Fibroblast of skin of back (primary cell): ENCODE data around the gene ZNF462.

Experiments
- DNase-seq: peaks from one replicate; pipeline ENCODE4 v3.0.0-alpha.2; 2013

Gene ZNF462

DNA sequence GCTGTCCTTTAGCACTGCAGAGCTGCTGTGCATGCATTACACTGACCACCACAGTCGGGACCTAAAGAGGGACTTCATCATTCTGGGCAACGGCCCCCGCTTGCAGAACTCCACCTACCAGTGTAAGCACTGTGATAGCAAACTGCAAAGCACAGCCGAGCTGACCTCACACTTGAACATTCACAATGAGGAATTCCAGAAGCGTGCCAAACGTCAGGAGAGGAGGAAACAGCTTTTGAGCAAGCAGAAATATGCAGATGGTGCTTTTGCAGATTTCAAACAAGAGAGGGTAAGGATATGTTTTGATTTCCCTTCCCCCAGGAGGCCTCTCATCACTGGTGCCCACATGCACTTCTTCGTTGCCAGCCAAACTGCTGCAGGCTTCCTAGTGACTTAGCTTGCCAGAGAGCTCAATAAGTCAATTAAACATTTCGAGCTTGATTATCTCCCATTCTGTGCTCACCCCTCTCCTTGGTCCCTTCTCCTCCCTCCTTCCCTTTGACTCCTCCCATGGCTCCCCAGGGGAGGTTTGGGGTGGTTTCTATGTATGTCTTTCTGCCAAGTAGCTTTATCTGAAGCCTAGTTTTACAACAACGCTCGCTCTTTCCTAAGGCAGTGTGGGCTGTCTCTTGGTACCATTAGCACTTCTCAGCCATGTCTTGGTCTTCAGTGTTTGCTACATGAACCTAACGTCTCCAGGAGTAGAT is 66.7 kb downstream of the ZNF462 start:
- DNase-seq = peak; percentile 68

DNA sequence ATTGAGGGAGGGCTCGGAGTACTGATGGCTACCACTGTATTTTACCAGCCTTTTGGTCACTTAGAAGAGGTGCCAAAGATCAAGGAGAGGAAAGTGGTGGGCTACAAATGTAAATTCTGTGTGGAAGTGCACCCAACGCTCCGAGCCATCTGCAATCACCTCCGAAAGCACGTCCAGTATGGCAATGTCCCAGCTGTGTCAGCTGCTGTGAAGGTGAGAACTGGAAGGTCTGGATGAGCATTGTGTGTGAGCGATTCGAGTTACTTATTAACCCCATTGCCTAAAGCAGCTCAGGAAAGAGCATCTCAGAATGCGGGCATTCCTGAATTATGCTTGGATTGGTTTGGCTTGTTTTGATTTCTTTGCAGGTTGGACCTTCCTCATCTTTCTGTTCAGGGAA is 67.5 kb downstream of the ZNF462 start:
- no peak for DNase-seq

DNA sequence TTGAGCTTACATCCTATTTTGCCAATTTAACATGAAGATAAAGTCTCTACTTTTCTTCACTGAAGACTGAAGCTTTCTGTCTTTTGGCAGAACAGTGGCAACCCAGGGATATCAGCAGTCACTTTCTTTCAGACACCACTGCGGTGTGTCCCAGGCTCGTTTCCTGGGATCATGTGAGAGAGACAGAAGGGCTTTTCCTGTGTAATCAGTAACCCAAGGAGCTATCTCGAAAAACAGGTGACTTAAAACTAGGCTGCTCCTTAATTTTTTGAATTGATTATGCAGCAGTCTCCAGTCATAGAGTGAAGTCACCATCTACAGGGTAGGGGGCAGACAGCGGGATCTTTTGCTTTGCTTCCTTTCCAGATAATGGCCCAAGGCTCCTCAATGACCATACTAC is 68.5 kb downstream of the ZNF462 start:
- no peak for DNase-seq

DNA sequence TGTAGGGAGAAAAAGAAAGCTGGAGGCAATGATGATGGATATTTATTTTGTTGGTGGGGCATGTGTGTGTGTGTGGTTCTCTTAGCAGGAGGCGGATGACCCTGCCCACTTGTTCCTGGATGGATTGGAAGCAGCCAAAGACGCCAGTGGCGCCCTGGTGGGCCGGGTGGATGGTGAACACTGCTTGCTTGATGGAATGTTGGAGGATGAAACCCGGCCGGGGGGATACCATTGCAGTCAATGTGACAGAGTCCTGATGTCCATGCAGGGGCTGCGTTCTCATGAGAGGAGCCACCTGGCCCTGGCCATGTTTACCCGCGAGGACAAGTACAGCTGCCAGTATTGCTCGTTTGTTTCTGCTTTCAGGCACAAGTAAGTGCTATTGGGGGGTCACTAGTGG is 69.2 kb downstream of the ZNF462 start:
- DNase-seq = no peak

DNA sequence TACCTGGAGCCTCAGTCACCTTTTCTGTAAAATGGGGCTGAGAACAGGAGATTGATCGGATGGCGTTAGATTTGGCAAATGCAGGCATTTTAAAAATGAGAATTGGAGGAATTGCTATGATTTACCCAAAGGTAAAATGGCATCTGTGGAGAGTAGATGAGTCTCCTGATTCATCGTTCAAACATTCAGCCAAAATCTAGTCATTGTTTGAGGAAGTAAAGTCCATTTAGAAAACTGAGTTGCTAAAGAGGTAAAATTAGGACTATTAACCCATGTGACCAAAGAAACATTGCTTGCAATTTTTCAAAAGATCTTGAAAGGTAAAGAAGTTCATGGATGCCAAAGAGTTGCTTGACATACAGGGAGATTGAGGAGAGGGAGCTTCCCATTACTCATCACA is 69.7 kb downstream of the ZNF462 start:
- DNase-seq = no peak

DNA sequence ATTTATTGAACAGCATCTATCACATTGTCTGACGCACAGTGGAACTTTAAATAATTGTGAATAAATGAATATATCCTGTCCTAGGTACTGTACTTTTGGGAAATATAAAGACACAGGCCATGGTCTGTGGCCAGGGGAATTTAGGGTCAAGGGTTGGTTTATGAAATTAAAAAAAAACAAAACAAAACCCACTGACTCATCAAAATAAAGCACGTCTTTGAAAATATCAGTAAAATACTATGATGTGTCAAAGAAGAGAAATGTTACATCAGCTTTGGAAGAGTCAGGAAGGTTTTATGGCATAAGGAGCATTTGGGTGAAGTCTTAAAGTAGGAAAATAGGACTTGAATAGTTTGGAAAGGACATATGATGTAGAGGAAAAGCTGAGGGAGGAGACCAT is 70.5 kb downstream of the ZNF462 start:
- no peak for DNase-seq

DNA sequence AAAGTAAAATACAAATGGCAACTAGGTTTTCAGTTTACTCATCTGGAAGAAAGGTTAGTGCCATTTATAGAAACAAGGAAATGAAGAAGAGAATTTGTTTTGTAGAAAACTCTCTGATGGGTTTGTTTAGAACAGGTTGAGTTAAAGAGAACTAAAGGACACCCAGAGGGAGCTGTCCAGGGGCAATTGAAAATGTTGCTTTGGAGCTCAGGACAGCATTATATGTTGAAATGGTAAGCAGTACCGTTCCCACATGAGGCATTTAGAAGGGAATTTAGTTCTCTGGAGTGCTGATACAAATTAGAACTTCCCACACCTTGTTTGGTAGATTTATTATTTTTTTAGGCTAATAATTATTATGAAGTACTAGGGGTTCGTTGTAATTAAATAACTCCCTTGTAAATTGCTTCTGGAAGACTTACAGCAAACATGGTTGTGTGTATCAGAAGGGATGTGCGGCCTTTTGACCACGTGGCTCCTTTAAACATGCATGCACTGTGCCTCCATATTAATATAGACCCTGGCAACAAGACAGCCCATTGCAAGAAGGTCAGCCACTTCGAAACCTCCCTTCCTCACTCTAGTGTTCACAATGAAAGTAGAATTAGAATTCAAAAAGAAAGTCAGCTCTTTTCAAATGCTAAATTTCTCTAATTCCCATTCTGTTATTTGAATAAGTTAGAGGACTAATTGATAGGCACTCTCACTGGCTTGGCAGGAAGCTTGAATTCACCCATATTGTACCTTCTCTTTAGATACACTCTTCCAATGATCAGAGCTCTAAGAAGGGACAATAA is 71.7 kb downstream of the ZNF462 start:
- no peak for DNase-seq

DNA sequence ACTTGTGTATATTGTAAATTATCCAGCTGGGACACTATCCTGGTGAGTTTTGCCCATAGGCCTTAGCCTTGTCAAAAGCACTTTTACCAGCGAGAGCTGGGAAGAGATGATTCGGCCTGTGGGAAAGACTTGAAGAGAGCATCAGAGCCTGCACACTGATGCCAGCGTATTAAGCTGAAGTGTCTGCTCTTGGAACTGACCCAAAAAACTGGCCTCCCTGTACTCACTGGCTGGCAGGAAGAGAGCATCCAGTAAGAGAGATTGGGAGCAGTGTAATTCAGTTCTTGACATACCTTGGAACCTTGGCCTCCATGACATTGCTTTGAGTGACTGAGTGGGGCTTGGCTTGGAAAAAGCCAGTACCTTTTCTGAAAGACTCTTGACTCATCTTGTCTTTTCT is 73.7 kb downstream of the ZNF462 start:
- DNase-seq = no peak

DNA sequence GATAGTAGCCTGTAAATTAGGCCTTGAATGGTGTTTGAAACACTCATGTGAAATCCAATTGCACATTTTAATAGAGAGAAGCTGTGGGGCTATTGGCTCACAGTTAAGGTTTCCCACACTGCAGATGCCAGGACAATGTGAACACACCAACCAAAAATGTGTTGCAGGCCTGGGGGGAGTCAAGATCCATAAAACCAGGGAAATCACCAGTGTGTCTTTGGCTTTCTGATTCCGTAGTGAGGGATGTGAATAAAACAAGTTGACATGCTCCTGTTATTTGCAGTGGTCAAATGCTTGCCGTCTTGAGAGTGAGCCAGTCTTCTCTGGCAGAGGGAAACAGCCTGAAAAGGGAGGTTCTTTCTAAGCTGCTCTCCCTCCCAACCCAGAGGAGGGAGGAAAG is 79.0 kb downstream of the ZNF462 start:
- no peak for DNase-seq

DNA sequence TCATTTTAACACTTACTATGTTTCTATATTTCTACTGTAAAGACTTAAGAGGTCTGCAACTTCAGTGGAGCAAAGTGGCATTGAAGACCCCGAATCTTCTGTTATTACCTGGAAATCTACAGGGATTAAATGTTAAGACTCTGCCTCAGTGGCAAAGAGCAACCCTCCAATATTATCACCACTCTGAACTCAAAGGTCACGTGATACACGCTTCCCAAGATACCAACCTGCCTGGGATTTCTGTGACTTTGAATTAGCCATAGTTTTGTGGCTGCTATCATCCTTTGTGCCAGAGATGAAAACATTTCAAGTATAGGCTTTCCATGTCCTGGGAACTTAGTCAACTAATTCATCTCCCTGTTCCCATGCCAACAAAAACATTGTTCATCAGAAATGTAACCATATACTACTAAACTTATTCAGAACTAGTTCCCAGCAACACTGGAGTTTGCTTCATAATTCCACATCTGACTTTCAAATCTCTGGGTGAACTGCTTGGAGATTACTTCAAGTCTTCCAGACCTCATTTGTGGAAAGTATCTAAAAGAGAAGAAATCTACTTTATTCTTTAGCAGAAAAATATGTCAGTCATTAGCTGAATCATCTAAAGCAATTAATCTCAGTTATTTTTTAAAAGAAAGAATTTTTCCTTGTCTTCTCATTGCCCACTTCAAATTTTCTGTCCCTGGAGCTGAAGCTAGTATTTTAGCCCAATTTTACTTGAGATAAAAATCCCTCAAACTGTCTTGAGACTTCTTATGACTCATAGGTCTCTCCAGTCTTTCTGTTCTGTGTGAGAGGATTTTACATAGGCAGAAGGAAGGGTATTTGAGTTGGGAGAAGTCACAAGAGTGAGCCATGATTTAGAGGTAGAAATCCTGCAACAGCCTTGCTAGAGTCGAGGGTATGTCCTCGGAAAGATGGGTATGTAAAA is 83.0 kb downstream of the ZNF462 start:
- peak; percentile 93 for DNase-seq

DNA sequence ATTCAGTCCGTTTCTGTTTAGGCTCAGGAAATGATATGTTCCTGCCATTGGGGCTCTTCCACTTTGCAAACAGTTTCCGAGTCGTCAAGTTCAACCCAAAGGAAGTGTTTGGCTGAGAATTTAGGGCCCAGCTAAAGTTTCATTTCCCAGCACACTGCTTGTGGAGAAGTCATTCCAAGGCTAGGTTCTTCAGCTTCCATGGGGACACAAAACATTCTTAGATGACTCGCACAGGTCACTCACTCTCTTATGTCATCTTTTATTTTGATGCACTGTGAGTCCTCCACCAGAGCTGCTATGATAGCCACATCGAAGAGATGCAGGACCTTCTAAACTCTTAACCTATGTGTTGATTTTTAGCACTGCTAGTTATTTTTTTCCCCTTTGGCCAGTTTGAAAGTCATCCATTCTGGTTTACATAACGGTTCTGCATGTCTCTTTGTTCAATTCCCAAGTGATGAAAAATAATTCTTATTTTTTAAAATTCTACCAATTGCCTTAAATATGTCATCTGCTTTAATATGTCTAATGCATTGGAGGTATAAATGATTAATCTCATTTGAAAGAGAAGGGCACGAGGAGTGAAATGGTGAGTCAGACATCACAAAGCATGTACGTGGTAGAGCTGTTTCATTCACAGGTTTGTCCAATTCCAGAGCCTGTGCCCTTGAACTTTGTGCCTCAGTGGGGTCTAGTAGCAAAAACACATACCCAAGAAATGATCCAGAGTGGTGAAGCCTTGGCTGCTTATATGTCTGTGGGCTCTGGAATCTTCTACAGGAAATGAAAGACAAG is 84.3 kb downstream of the ZNF462 start:
- DNase-seq = peak; percentile 53

DNA sequence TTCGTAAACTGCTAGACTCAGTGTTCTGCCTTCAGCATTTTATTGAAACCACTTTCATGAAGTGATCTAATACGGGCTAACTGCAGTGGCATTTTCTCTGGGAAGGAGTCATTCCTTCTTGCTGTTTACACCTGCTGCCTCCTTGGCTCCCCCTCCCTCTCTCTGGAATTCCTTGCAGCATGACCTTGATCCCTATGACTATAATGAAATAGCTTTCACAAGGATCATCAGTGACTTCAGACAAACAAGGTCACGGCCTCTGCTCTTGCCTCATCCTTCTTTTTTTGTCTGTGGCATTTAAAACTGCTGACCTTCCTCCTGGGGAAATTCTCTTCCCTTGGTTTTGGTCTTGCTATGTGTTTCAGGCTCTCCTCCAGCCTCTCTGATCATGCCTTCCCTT is 90.2 kb downstream of the ZNF462 start:
- peak; percentile 13 for DNase-seq

DNA sequence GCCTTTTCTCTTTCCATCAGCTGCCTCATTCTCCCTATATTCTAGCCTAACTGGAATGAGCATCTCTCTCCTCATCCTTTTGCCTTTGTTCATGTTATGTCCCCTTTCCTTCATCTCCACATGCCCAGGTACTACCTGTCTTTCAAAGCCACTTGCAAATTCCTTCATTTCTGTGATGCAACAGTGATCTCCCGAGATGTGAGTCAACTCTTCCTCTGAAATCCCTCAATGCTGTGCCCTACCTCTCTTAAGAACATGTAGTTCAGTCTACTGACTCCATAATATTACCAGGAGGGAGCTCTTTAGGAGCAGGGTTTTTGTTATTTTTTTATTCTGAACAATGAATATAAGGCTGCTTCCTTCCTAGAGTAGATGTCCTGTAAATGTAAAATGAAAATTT is 91.6 kb downstream of the ZNF462 start:
- no peak for DNase-seq

DNA sequence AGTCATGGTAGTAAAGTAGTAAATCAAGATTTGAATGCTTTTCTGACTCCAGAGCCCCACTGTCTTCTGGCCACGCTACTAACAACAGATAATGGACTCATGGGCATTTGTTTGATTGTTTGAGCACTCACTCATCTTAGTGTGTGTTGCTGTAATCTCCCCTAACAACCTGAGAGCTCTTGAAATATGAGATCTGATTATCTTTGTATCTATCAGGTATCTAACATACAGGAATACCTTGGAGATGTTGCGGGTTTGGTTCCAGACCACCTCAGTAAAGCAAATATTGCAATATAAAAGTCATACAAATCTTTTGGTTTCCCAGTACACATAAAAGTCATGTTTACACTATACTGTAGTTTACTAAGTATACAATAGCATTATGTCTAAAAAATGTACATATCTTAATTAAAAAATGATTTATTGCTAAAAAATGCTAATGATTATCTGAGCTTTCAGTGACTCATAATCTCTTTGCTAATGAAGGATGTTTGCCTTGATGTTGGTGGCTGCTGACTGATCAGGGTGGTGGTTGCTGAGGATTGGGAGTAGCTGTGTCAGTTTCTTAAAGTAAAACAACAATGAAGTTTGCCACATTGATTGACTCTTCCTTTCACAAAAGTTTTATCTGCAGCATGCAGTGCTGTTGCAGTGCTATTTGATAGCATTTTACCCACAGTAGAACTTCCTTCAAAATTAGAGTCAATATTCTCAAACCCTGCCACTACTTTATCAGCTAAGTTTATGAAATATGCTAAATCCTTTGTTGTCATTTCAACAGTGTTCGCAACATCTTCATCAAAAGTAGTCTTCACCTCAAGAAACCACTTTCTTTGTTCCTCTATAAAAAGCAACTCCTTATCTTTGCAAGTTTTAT is 92.2 kb downstream of the ZNF462 start:
- no peak for DNase-seq

DNA sequence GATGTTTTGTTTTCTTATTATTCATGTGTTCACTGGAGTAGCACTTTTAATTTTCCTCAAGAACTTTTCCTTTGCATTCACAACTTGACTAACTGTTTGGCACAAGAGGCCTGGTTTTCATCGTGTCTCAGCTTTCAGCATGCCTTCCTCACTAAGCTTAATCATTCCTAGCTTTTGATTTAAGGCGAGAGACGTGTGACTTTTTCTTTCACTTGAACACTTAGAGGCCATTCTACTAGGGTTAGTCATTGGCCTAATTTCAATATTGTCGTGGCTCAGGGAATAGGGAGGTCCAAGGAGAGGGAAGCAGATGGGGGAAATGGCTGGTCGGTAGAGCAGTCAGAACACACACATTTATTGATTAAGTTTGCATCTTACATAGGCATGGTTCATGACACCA is 94.0 kb downstream of the ZNF462 start:
- peak; percentile 81 for DNase-seq

DNA sequence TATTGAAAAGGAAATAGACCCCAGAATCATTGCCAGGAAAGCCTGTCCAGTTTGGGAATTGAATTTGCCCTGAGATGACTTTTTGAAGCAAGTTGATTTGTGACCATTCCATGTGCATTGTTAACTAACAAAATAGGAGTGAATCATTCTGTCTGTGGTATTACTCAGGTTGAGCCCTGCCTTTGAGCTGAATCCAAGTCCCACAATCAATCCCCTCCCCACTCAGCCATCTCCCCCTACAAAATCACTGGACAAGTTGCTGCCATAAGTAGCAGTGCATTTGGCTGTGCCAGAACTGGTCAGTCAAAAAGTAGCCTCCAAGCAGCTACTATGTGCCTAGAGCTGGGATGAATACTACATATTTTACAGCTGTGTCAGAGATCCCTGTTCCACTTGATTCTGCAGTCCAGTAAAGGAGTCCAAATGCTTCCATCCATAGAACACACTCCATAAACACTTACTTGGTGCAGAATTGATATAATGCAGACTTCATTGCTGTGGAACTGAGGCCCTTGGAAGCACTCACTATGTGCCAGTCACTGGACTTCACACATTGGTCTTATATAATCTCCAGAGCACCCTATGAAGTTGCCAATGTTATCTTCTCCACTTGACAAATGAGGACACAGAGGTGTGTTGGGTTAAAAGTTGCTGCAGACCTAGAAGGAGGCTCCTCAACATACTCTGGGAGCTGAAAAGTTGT is 96.1 kb downstream of the ZNF462 start:
- peak; percentile 44 for DNase-seq

DNA sequence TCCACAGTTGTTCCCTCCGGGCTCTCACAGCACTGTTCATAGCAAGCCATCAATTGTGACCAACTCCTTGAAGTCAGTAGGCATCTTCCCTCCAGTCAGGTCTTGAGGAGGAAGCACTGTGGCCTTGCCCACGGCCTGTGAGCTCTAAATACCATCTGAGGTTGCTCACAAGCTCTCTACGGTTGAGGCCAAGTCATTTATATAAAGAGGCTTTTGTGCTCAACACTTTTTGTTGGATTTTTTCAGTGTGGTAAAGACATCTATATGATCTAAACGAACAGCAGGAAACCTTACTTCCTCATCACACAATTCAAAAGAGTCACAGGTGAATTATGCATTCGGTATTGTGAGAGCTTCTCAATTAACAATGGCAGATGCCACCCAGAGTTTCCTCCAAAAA is 97.3 kb downstream of the ZNF462 start:
- no peak for DNase-seq

DNA sequence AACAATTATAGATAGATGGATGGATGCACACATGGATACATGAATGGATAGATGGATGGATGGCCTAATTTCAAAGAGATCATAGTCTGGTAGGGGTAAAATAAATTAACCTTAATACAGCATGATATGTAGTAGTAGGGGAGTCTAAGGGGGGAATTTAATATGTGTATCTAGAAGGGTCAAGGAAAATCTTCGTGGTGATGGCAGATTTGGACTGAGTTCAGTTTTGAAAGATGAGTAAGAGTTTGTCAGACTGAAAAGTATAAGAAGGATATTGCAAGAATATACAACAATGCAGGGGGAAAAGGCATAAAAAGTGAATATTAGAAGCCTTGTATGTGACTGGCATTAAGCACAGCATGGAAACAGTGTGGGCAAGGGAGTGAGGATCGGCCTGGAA is 98.7 kb downstream of the ZNF462 start:
- DNase-seq = peak; percentile 35

DNA sequence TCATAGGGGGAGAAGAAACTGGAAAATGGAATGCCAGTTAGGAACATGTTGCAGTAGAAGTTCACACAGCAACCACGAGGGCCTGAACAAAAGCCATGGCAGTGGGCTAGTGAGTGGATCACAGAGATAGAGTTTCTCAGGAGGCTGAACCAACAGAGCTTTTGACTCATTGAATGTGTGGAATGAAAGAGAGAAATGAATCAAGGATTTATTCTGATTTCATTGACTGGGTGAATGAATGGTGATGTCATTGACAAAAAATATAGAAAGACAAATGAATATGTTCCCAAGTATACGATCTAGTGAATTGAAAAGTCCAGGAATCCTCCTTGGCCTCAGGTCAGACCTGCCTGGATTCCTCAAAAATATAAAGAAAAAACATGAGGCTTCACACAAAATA is 99.2 kb downstream of the ZNF462 start:
- DNase-seq = peak; percentile 64

DNA sequence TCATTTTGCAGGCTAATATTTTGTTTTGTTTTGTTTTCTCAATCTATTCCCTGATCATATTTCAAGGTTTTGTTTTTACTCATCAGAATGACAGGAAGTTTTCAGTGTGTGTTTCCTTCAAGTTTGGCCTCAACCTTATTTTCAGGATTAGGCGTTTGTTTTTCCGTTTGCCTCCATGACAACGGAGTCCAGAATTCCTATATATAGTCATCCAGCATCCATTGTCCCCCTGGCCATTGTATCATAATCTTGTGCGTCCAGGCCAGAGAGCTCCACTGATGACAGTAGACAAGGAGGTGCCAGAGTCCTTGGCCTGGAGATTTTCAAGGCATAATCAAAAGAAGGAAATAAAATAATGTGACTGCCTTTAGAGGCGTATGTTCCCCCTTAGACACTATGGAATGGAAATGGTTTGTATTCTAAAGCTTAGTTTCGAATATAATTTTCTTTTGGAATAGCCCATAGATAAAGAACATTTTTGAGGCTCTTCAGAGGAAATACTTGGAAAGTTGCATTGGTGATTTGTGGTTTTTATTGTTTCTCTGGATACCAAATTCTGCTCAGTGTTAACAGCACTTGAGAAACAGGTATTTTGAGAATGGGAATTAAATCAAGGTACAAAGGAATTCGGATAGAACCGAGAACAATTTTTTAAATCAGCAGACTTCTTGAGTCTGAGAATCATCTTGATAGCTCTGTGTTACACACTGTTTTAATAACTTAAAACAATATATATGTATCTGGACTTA is 99.8 kb downstream of the ZNF462 start:
- peak; percentile 52 for DNase-seq
